Fibroblast of lung (primary cell): ENCODE data around the gene LENG9. TPM values are rescaled to one million over a fixed set of nuclear protein-coding genes. Genes with fewer than 3 reads are reported as not detected.

ENCODE experiments used
- DNase-seq, 2 donors: peaks; one replicate each; pipeline versions ENCODE4 v3.0.0 to v3.0.0-alpha.2; 2010; ENCODE audit warnings: low read depth in 2 of 2
- H2AFZ ChIP-seq: 2 replicates; pipeline ENCODE4 v1.5.1; 2012; ENCODE audit warnings: low read length, control low read depth, inconsistent platforms
- H3K27ac ChIP-seq: 2 replicates; pipeline ENCODE4 v1.5.1; 2011; ENCODE audit warnings: low read length, control low read depth; ENCODE audit not compliant: insufficient read depth
- H3K27me3 ChIP-seq: 2 replicates; pipeline ENCODE4 v1.5.1; 2011; ENCODE audit warnings: mild to moderate bottlenecking, low read length; ENCODE audit not compliant: control insufficient read depth, insufficient read depth
- H3K36me3 ChIP-seq: 2 replicates; pipeline ENCODE4 v1.5.1; 2011; ENCODE audit warnings: low read length; ENCODE audit not compliant: control insufficient read depth, insufficient read depth
- H3K4me1 ChIP-seq: 2 replicates; pipeline ENCODE4 v1.5.1; 2011; ENCODE audit warnings: low read length; ENCODE audit not compliant: control insufficient read depth, insufficient read depth; ENCODE audit errors: extremely low read depth
- H3K4me2 ChIP-seq: 2 replicates; pipeline ENCODE4 v1.5.1; 2011; ENCODE audit warnings: low read length, control low read depth; ENCODE audit not compliant: insufficient read depth; ENCODE audit errors: extremely low read depth
- H3K4me3 ChIP-seq, 4 experiments: fragments of 200-600 bp in 1 of 4; sonication (generic) in 1 of 4; replicated peaks in 1 of 4; 2 replicates each; pipeline ENCODE4 v1.5.1; 2011 to 2016; ENCODE audit warnings: low read length in 4 of 4, low read depth in 3 of 4, mild to moderate bottlenecking in 3 of 4, control low read depth in 2 of 4, inconsistent platforms in 1 of 4, mixed read lengths in 1 of 4; ENCODE audit not compliant: insufficient read depth in 1 of 4; ENCODE audit errors: control extremely low read depth in 1 of 4
- H3K79me2 ChIP-seq: 2 replicates; pipeline ENCODE4 v1.5.1; 2012; ENCODE audit warnings: mild to moderate bottlenecking, low read length, inconsistent platforms; ENCODE audit not compliant: control insufficient read depth, insufficient read depth
- H3K9ac ChIP-seq: 2 replicates; pipeline ENCODE4 v1.5.1; 2011; ENCODE audit warnings: mild to moderate bottlenecking, low read length, control low read depth; ENCODE audit not compliant: insufficient read depth
- H3K9me3 ChIP-seq: 2 replicates; pipeline ENCODE4 v1.5.1; 2012; ENCODE audit warnings: low read depth, low read length; ENCODE audit not compliant: control insufficient read depth, insufficient read depth
- H4K20me1 ChIP-seq: 2 replicates; pipeline ENCODE4 v1.5.1; 2011; ENCODE audit warnings: low read length; ENCODE audit not compliant: control insufficient read depth, insufficient read depth; ENCODE audit errors: extremely low read depth
- EZH2 ChIP-seq: IDR thresholded peaks from 2 replicates; pipeline ENCODE4 v1.5.1; 2012; ENCODE audit warnings: low read length, control low read depth, mild to moderate bottlenecking; ENCODE audit errors: missing control alignments
- polyA plus RNA-seq, 2 donors: library from polyadenylated mRNA; depleted of rRNA in 1 of 2; stranded (reverse) in 1 of 2; unstranded in 1 of 2; fragments of >200 nt; gene quantifications; 2 replicates each; pipeline ENCODE4 v1.2.1, GENCODE V29; 2011 to 2012; ENCODE audit warnings: missing spikeins in 1 of 2
- total RNA-seq: library from RNA; depleted of rRNA; stranded (reverse); fragments of >200 nt; gene quantifications from 2 replicates; pipeline ENCODE4 v1.2.1, GENCODE V29; 2014
- TF ChIP-seq, protein P1 (sequence below), 2 donors: IDR thresholded peaks in 1 of 2; conservative IDR thresholded peaks in 1 of 2; 1 replicate in 1 of 2; 2 replicates in 1 of 2; pipeline ENCODE4 v1.5.1; 2011 to 2012; ENCODE audit warnings: low read length in 2 of 2, control low read depth in 1 of 2, inconsistent platforms in 1 of 2, low read depth in 1 of 2, mild to moderate bottlenecking in 1 of 2

LENG9 gene
- total and polyA plus RNA-seq, 2 donors (not counting 1 experiment from before 2014, with no cell fraction given), result 0.84 to 16.7 TPM

DNA sequence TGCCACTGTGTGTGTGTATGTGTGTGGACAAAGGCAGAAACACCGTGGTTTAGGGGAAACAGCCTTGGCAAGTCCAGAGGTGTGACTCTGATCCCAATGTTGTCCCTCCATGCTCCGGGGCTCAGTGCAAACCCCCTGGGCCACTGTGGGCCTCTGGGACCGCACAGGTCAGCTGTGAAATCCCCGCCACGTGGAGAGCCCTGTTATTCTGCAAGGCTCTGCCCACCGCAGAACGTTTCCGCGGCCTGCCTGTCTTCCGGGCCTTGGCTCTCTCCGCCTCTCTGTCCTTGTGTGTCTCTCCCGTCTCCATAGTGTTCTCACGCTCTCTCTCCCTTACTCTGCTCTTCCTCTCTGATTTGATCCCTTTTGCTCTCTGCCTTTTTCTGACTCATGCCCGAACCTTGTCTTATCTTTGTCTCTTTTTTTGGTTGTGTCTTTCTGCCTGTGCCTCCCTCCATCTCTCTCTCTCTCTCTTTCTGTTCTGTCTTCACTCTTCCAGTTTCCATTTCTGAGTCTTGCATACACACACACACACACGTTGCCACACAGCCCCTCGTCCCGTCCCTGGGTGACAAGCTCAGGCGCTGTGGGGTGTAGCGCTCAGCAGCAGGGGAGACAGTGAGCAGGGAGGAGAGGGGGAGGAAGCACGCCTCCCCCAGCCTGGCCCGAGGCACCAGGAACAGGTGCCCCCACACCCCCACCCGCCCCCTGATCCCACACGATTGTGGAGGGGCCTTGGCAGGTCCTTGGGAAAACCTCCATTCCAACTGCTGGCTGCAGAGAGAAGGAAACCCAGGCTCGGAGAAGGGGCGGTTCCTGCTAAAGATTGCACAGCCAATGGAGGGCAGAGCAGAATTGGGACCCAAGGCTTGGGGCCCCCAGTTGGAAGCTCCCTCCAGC is 45.3 kb downstream of the LENG9 start:
- Histone ChIP-seq H3K4me2 (no peak overlapping the region), H3K9ac (no peak overlapping the region), H3K27me3 (peaks cover 12% of the 10 kb centered on the region), H3K4me3 (no peak overlapping the region), H3K4me1 (no peaks in the 10 kb centered on the region), H3K79me2 (no peaks in the 10 kb centered on the region), H3K27ac (no peak overlapping the region), H2AFZ (peak overlapping the region; percentile 20), H3K9me3 (no peaks in the 10 kb centered on the region), H3K36me3 (no peaks in the 10 kb centered on the region), H4K20me1 (no peaks in the 10 kb centered on the region)
- TF ChIP-seq EZH2, result no peak
- TF ChIP-seq, protein P1, sequence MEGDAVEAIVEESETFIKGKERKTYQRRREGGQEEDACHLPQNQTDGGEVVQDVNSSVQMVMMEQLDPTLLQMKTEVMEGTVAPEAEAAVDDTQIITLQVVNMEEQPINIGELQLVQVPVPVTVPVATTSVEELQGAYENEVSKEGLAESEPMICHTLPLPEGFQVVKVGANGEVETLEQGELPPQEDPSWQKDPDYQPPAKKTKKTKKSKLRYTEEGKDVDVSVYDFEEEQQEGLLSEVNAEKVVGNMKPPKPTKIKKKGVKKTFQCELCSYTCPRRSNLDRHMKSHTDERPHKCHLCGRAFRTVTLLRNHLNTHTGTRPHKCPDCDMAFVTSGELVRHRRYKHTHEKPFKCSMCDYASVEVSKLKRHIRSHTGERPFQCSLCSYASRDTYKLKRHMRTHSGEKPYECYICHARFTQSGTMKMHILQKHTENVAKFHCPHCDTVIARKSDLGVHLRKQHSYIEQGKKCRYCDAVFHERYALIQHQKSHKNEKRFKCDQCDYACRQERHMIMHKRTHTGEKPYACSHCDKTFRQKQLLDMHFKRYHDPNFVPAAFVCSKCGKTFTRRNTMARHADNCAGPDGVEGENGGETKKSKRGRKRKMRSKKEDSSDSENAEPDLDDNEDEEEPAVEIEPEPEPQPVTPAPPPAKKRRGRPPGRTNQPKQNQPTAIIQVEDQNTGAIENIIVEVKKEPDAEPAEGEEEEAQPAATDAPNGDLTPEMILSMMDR (conservative IDR thresholded peaks at IDR 0.05 in 1 of 2, IDR thresholded peaks at IDR 0.05 in 1 of 2; ENCODE audit: low read depth in 1 of 2, low read length in 2 of 2), result no peak
- peak in 1 of 2 donors; percentile 22 for DNase-seq

DNA sequence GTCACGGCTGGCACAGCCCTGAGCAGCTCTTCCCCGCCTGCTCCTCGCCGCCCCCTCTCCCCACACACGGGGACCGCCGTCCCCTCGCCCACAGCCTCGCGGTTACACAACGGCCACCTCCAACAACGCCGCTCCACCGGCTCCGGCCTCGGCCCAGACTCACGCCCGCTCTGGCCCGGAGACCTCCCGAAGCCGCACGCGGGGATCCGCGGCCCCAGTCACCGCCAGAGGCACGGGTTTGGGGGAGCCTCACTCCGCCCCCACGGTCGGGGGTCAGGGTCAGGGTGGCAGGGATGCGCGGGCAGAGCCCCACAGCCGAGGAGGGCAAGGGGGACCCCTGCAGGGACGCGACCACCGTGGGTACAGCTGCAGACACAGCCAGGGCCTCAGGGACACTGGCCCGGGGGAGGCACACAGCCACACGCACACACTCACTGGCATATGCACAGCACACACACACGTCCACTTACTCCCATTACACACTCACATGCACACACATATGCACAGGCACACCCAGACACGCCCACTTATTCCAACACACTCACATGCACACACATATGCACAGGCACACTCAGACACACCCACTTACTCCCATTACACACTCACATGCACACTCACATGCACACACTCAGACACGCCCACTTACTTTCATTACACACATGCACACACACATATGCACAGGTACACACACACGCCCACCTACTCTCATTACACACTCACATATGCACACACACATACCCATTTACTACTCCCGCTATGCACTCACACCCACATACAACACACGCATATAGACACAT is 46.7 kb downstream of the LENG9 start:
- no peak for TF ChIP-seq EZH2
- TF ChIP-seq, protein P1 (conservative IDR thresholded peaks at IDR 0.05 in 1 of 2, IDR thresholded peaks at IDR 0.05 in 1 of 2; ENCODE audit: low read depth in 1 of 2, low read length in 2 of 2), result no peak
- Histone ChIP-seq H3K9ac (no peak overlapping the region), H3K27ac (no peak overlapping the region), H3K36me3 (no peaks in the 10 kb centered on the region), H3K4me1 (no peaks in the 10 kb centered on the region), H3K9me3 (no peaks in the 10 kb centered on the region), H3K79me2 (no peaks in the 10 kb centered on the region), H3K4me3 (no peak overlapping the region), H4K20me1 (no peaks in the 10 kb centered on the region), H3K4me2 (no peak overlapping the region), H3K27me3 (peaks cover 12% of the 10 kb centered on the region), H2AFZ (no peak overlapping the region)
- DNase-seq, result no peak

DNA sequence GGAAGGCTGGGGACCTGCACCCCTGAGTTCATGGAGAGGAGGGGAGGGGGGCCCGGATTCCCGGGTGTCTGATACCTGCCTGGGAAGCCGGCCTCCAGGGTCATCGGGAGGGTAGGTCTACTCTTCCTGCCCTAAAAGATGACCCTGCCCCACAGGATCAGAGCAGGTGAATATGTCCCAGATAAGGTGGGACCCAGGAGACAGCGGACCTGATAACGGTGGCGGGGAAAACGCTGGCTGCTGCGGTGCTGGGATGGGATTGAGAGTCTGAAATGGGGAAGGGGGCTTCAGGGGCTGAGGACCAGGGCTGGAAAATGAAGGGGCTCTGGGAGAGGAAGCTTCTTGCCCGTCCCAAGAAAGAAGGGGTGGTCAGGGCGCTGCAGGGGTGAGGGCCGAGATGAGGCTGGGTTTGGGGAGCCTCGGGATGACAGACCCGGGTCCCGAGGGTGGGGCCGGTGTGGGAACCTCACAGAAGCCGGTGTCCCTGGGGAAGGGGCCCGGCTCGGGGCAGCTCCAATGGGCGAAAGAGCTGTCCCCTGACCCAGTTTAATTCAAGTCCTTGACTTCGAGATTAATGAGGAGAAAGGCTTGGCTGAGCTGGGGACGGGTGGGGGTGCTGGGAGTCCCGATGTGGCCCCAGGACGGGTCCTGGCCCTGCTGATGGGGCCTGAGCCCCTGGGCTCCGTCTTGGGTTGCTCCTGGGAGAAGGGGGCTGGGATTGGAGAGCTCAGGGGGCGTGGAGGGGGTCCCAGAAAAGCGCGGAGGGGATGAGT is 47.5 kb downstream of the LENG9 start:
- H3K27ac ChIP-seq, result no peak overlapping the region
- no peaks in the 10 kb centered on the region for H3K9me3 ChIP-seq
- H3K36me3 ChIP-seq, result no peaks in the 10 kb centered on the region
- no peak overlapping the region for H3K4me2 ChIP-seq
- H2AFZ ChIP-seq, result no peak overlapping the region
- no peak overlapping the region for H3K9ac ChIP-seq
- DNase-seq, result no peak
- H3K79me2 ChIP-seq, result no peaks in the 10 kb centered on the region
- no peaks in the 10 kb centered on the region for H4K20me1 ChIP-seq
- H3K27me3 ChIP-seq, result peaks cover 9% of the 10 kb centered on the region
- no peak overlapping the region for H3K4me3 ChIP-seq
- TF ChIP-seq, protein P1 (conservative IDR thresholded peaks at IDR 0.05 in 1 of 2, IDR thresholded peaks at IDR 0.05 in 1 of 2; ENCODE audit: low read depth in 1 of 2, low read length in 2 of 2), result no peak
- TF ChIP-seq EZH2, result no peak
- H3K4me1 ChIP-seq, result no peaks in the 10 kb centered on the region
